DOHH2 (cell line): ENCODE data around the gene CRYBA4.

Experiments
- H3F3A ChIP-seq: fragments of 200-600 bp; sonication (generic), shearing (Covaris generic); 2 replicates; pipeline ENCODE4 v1.6.0; 2016; ENCODE audit warnings: antibody characterized with exemption, mild to moderate bottlenecking; ENCODE audit not compliant: control insufficient read depth, insufficient read depth
- H3K27ac ChIP-seq: fragments of 200-600 bp; sonication (generic); 2 replicates; pipeline ENCODE4 v1.5.1; 2014; ENCODE audit warnings: low read depth, mild to moderate bottlenecking, low read length, moderate library complexity
- H3K27me3 ChIP-seq: fragments of 200-600 bp; sonication (generic); 2 replicates; pipeline ENCODE4 v1.6.1; 2014; ENCODE audit warnings: mild to moderate bottlenecking, low read length, mixed read lengths; ENCODE audit not compliant: control insufficient read depth
- H3K36me3 ChIP-seq: fragments of 200-600 bp; sonication (generic); 2 replicates; pipeline ENCODE4 v1.6.1; 2014; ENCODE audit warnings: mild to moderate bottlenecking, low read length, moderate library complexity, mixed read lengths; ENCODE audit not compliant: control insufficient read depth
- H3K4me1 ChIP-seq: fragments of 200-600 bp; sonication (generic); 2 replicates; pipeline ENCODE4 v1.6.1; 2014; ENCODE audit warnings: mild to moderate bottlenecking, low read length, mixed read lengths; ENCODE audit not compliant: control insufficient read depth
- H3K4me2 ChIP-seq: fragments of 200-600 bp; sonication (generic); 2 replicates; pipeline ENCODE4 v1.6.0; 2014; ENCODE audit warnings: mild to moderate bottlenecking, low read length, moderate library complexity
- H3K4me3 ChIP-seq: fragments of 200-600 bp; sonication (generic); 2 replicates; pipeline ENCODE4 v1.5.1; 2014; ENCODE audit warnings: mild to moderate bottlenecking, low read length, mixed read lengths
- H3K79me2 ChIP-seq: fragments of 200-600 bp; sonication (generic); 2 replicates; pipeline ENCODE4 v1.6.1; 2014; ENCODE audit warnings: mild to moderate bottlenecking, low read length, mixed read lengths; ENCODE audit not compliant: control insufficient read depth
- H3K9me2 ChIP-seq: fragments of 200-600 bp; sonication (generic); replicated peaks from 2 replicates; pipeline ENCODE4 v1.6.1; 2014; ENCODE audit warnings: mild to moderate bottlenecking, low read length, mixed read lengths; ENCODE audit not compliant: control insufficient read depth
- H3K9me3 ChIP-seq: fragments of 200-600 bp; sonication (generic); 2 replicates; pipeline ENCODE4 v1.6.1; 2014; ENCODE audit warnings: antibody characterized with exemption, low read length, mixed read lengths; ENCODE audit not compliant: control insufficient read depth, insufficient read depth
- H4K20me1 ChIP-seq: fragments of 200-600 bp; sonication (generic); 2 replicates; pipeline ENCODE4 v1.6.0; 2014; ENCODE audit warnings: low read depth, mild to moderate bottlenecking, antibody characterized with exemption, low read length, moderate library complexity; ENCODE audit not compliant: control insufficient read depth, insufficient read depth
- CTCF ChIP-seq: fragments of 200-600 bp; sonication (generic); IDR thresholded peaks from one replicate; pipeline ENCODE4 v1.5.1; 2014; ENCODE audit warnings: antibody characterized with exemption, mild to moderate bottlenecking, low read depth, low read length; ENCODE audit not compliant: poor library complexity, severe bottlenecking
- EZH2phosphoT487 ChIP-seq: fragments of 200-600 bp; sonication (generic); IDR thresholded peaks from 2 replicates; pipeline ENCODE4 v1.6.1; 2017; ENCODE audit warnings: borderline replicate concordance, mild to moderate bottlenecking, antibody characterized with exemption, low read length, moderate library complexity, mixed read lengths

Gene CRYBA4

GRCh38 chr22:26646158-26646557, 24.4 kb downstream of the CRYBA4 start:
- peaks cover 9% of the 10 kb centered on the region for H3F3A ChIP-seq
- H3K27me3 ChIP-seq, result 0 out of 2 replicates have a peak, but pooled peaks cover 2% of the 10 kb centered on the region
- H3K4me2 ChIP-seq, result no peak overlapping the region
- no peaks in the 10 kb centered on the region for H3K9me3 ChIP-seq
- no peak for TF ChIP-seq CTCF
- no peak for TF ChIP-seq EZH2phosphoT487
- H3K27ac ChIP-seq, result no peak overlapping the region
- no peaks in the 10 kb centered on the region for H3K9me2 ChIP-seq
- peaks cover 74% of the 10 kb centered on the region for H3K4me1 ChIP-seq
- H3K79me2 ChIP-seq, result no peaks in the 10 kb centered on the region
- H3K4me3 ChIP-seq, result no peak overlapping the region
- H4K20me1 ChIP-seq, result no peaks in the 10 kb centered on the region
- no peaks in the 10 kb centered on the region for H3K36me3 ChIP-seq

- H3K9me3 ChIP-seq, result no peaks in the 10 kb centered on the region
- no peaks in the 10 kb centered on the region for H3K36me3 ChIP-seq
- H4K20me1 ChIP-seq, result no peaks in the 10 kb centered on the region
- H3K9me2 ChIP-seq, result no peaks in the 10 kb centered on the region
- peaks cover 71% of the 10 kb centered on the region for H3K4me1 ChIP-seq
- H3K27ac ChIP-seq, result no peak overlapping the region
- H3K4me3 ChIP-seq, result no peak overlapping the region
- TF ChIP-seq EZH2phosphoT487 (no peak), CTCF (no peak)
- H3K27me3 ChIP-seq, result peaks cover 7% of the 10 kb centered on the region; the same call in 1 of the 2 replicates
- H3K79me2 ChIP-seq, result no peaks in the 10 kb centered on the region
- H3F3A ChIP-seq, result peaks cover 7% of the 10 kb centered on the region
- peak overlapping the region; percentile 36 for H3K4me2 ChIP-seq
Observed at GRCh38 chr22:26648011-26648497, 26.3 kb downstream of the CRYBA4 start.

GRCh38 chr22:26648528-26649388, 27.0 kb downstream of the CRYBA4 start:
- H3K79me2 ChIP-seq, result no peaks in the 10 kb centered on the region
- no peak overlapping the region for H3K27ac ChIP-seq
- TF ChIP-seq EZH2phosphoT487 (no peak), CTCF (no peak)
- H4K20me1 ChIP-seq, result no peaks in the 10 kb centered on the region
- no peaks in the 10 kb centered on the region for H3K9me3 ChIP-seq
- no peaks in the 10 kb centered on the region for H3K36me3 ChIP-seq
- H3K4me1 ChIP-seq, result peaks cover 64% of the 10 kb centered on the region
- H3K9me2 ChIP-seq, result no peaks in the 10 kb centered on the region
- H3K4me3 ChIP-seq, result no peak overlapping the region
- H3K27me3 ChIP-seq, result peaks cover 8% of the 10 kb centered on the region; the same call in 1 of the 2 replicates
- H3K4me2 ChIP-seq, result peak overlapping the region; percentile 36; the same call in 1 of the 2 replicates
- H3F3A ChIP-seq, result peaks cover 2% of the 10 kb centered on the region; the same call in 1 of the 2 replicates
